Measurements from ENCODE around the gene DCLK1. TPM values are rescaled to one million over a fixed set of nuclear protein-coding genes. Genes with fewer than 3 reads are reported as not detected.

DCLK1 gene
- total RNA-seq, 1 experiment from 2014 or later = 0.10 TPM

DNA sequence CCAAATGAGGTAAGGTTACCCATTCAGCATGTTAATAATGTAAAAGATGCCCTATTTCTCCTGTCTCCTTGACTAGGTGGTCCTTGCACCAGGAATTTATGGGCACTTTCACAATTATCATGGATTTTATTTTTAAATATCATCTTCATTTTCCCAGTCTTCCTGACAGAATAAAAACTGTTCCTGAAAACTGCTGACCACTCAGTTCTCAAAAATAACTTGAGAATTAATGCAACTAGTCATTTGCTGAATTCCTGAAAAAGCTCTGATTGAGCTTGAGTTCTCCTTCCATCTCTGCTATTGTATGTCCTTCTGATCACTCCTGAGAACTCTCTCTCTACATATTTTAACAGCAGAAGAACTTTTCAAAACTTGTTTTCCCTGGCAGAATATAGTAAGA lies 55.0 kb downstream of the DCLK1 start:
- Histone ChIP-seq H3K9ac (ENCODE audit: low read length) (no peak overlapping the region), H3K9me3 (ENCODE audit: control insufficient read depth in 1 of 2, insufficient read depth in 1 of 2, low read depth in 1 of 2, low read length in 2 of 2) (peaks cover 0 to 15% of the 10 kb centered on the region in 2 experiments; a peak in 1 of 4 replicates), H3K4me1 (ENCODE audit: control insufficient read depth in 1 of 2, insufficient read depth in 2 of 2, low read length in 2 of 2) (no peaks in the 10 kb centered on the region), H3K27ac (ENCODE audit: low read depth, low read length) (no peak overlapping the region), H3K79me2 (ENCODE audit: insufficient read depth, low read length) (no peaks in the 10 kb centered on the region), H3K4me3 (replicated peaks in 1 of 2; ENCODE audit: low read depth in 1 of 2, low read length in 2 of 2) (no peak overlapping the region), H3K27me3 (ENCODE audit: insufficient read depth, low read length) (no peaks in the 10 kb centered on the region), H2AFZ (ENCODE audit: low read depth, low read length, poor library complexity, severe bottlenecking) (no peak overlapping the region), H3K36me3 (ENCODE audit: control insufficient read depth in 1 of 2, insufficient read depth in 2 of 2, low read length in 2 of 2) (no peaks in the 10 kb centered on the region), H3K9me2 (ENCODE audit: insufficient read depth) (no peaks in the 10 kb centered on the region), H3K4me2 (ENCODE audit: low read length) (no peak overlapping the region), H4K20me1 (ENCODE audit: insufficient read depth) (no peaks in the 10 kb centered on the region)
- TF ChIP-seq POLR2AphosphoS5 (IDR thresholded peaks at IDR 0.05; ENCODE audit: low read depth, low read length) = no peak
- TF ChIP-seq TCF7L2 (IDR thresholded peaks at IDR 0.05; ENCODE audit: borderline replicate concordance, extremely low read depth, insufficient read depth, insufficient read length) = no peak
- TF ChIP-seq, protein P1, sequence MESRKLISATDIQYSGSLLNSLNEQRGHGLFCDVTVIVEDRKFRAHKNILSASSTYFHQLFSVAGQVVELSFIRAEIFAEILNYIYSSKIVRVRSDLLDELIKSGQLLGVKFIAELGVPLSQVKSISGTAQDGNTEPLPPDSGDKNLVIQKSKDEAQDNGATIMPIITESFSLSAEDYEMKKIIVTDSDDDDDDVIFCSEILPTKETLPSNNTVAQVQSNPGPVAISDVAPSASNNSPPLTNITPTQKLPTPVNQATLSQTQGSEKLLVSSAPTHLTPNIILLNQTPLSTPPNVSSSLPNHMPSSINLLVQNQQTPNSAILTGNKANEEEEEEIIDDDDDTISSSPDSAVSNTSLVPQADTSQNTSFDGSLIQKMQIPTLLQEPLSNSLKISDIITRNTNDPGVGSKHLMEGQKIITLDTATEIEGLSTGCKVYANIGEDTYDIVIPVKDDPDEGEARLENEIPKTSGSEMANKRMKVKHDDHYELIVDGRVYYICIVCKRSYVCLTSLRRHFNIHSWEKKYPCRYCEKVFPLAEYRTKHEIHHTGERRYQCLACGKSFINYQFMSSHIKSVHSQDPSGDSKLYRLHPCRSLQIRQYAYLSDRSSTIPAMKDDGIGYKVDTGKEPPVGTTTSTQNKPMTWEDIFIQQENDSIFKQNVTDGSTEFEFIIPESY (IDR thresholded peaks at IDR 0.05; ENCODE audit: extremely low read depth, insufficient replicate concordance, low read length) = no peak
- no peak for TF ChIP-seq YY1 (IDR thresholded peaks at IDR 0.05; ENCODE audit: extremely low read depth, insufficient replicate concordance, low read depth, low read length)
- TF ChIP-seq SRF (IDR thresholded peaks at IDR 0.05; ENCODE audit: low read depth) = no peak
- TF ChIP-seq ELF1 (IDR thresholded peaks at IDR 0.05; ENCODE audit: borderline replicate concordance, low read depth) = no peak
- TF ChIP-seq SP1 (IDR thresholded peaks at IDR 0.05; ENCODE audit: low read depth) = no peak
- TF ChIP-seq FOSL1 (IDR thresholded peaks at IDR 0.05; ENCODE audit: low read depth) = no peak
- TF ChIP-seq ZNF274 (IDR thresholded peaks at IDR 0.05; ENCODE audit: low read depth, low read length) = no peak
- no peak for TF ChIP-seq REST (IDR thresholded peaks at IDR 0.05; ENCODE audit: low read depth)
- no peak for TF ChIP-seq RAD21 (IDR thresholded peaks at IDR 0.05; ENCODE audit: low read depth)
- TF ChIP-seq, protein P2, sequence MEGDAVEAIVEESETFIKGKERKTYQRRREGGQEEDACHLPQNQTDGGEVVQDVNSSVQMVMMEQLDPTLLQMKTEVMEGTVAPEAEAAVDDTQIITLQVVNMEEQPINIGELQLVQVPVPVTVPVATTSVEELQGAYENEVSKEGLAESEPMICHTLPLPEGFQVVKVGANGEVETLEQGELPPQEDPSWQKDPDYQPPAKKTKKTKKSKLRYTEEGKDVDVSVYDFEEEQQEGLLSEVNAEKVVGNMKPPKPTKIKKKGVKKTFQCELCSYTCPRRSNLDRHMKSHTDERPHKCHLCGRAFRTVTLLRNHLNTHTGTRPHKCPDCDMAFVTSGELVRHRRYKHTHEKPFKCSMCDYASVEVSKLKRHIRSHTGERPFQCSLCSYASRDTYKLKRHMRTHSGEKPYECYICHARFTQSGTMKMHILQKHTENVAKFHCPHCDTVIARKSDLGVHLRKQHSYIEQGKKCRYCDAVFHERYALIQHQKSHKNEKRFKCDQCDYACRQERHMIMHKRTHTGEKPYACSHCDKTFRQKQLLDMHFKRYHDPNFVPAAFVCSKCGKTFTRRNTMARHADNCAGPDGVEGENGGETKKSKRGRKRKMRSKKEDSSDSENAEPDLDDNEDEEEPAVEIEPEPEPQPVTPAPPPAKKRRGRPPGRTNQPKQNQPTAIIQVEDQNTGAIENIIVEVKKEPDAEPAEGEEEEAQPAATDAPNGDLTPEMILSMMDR (IDR thresholded peaks at IDR 0.05 in 2 of 3, conservative IDR thresholded peaks at IDR 0.05 in 1 of 3; ENCODE audit: borderline replicate concordance in 1 of 3, insufficient read depth in 1 of 3, low read depth in 2 of 3, low read length in 2 of 3) = no peak
- TF ChIP-seq ZFX (IDR thresholded peaks at IDR 0.05) = no peak
- no peak for TF ChIP-seq SIN3A (IDR thresholded peaks at IDR 0.05; ENCODE audit: low read depth)
- no peak for TF ChIP-seq EZH2phosphoT487 (IDR thresholded peaks at IDR 0.05; ENCODE audit: borderline replicate concordance)
- intact Hi-C loops (cut with micrococcal nuclease) = no loop called here
- RAD21 ChIA-PET (ENCODE audit: low non-redundant PET in 1 of 2, low total read pairs in 2 of 2, uncharacterized antibody in 2 of 2, unreplicated experiment in 2 of 2) = no interaction called here
- DNase-seq (ENCODE audit: low read depth, low spot score) (no peak), ATAC-seq (no peak)
- CTCF ChIA-PET = no interaction called here
- BruUV-seq (replicated peaks) = no TSS peak
- POLR2A ChIA-PET = no interaction called here
